Panc1 (cell line): Measurements from ENCODE around the gene STXBP3.

ENCODE experiments used
- POLR2AphosphoS5 ChIP-seq: IDR thresholded peaks from 2 replicates; pipeline ENCODE4 v1.6.1; 2012; ENCODE audit warnings: mild to moderate bottlenecking, low read depth, low read length, moderate library complexity
- SIN3A ChIP-seq: IDR thresholded peaks from 2 replicates; pipeline ENCODE4 v1.6.1; 2012; ENCODE audit warnings: low read depth, mild to moderate bottlenecking, low read length, moderate library complexity, borderline replicate concordance; ENCODE audit not compliant: insufficient read depth
- TCF7L2 ChIP-seq: IDR thresholded peaks from 2 replicates; pipeline ENCODE4 v1.6.1; 2011; ENCODE audit warnings: mild to moderate bottlenecking, low read depth, low read length, inconsistent platforms
- TF ChIP-seq, protein P1 (sequence below), 2 experiments: IDR thresholded peaks; 2 replicates each; pipeline ENCODE4 v1.6.1; 2011 to 2012; ENCODE audit warnings: low read depth in 2 of 2, control low read depth in 1 of 2, low read length in 1 of 2, mild to moderate bottlenecking in 1 of 2, moderate library complexity in 1 of 2; ENCODE audit not compliant: insufficient read depth in 1 of 2
- TF ChIP-seq, protein P2 (sequence below): fragments of 450-650 bp; IDR thresholded peaks from 2 replicates; pipeline ENCODE4 v1.5.1; 2017; ENCODE audit warnings: mild to moderate bottlenecking

DNA sequence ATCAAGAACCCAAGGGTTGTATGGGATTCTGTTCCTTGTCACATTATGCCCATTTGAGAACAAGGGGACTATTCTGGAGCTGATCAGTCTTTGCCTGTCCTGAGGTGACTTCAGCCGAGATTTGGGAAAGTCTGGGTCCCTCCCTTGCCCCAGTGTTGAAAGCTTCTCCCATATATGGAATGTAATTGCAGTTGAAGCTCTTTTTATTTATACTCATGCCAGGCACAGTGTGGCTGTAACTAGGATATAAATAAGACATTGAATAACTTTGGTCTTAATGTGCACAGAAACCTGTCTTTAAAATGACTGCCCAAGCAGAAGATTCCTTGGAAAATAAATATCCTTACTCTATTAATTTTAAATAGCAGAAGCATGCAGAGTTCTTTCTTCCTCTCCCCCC lies 95.2 kb downstream of the STXBP3 start:
- TF ChIP-seq, protein P1, sequence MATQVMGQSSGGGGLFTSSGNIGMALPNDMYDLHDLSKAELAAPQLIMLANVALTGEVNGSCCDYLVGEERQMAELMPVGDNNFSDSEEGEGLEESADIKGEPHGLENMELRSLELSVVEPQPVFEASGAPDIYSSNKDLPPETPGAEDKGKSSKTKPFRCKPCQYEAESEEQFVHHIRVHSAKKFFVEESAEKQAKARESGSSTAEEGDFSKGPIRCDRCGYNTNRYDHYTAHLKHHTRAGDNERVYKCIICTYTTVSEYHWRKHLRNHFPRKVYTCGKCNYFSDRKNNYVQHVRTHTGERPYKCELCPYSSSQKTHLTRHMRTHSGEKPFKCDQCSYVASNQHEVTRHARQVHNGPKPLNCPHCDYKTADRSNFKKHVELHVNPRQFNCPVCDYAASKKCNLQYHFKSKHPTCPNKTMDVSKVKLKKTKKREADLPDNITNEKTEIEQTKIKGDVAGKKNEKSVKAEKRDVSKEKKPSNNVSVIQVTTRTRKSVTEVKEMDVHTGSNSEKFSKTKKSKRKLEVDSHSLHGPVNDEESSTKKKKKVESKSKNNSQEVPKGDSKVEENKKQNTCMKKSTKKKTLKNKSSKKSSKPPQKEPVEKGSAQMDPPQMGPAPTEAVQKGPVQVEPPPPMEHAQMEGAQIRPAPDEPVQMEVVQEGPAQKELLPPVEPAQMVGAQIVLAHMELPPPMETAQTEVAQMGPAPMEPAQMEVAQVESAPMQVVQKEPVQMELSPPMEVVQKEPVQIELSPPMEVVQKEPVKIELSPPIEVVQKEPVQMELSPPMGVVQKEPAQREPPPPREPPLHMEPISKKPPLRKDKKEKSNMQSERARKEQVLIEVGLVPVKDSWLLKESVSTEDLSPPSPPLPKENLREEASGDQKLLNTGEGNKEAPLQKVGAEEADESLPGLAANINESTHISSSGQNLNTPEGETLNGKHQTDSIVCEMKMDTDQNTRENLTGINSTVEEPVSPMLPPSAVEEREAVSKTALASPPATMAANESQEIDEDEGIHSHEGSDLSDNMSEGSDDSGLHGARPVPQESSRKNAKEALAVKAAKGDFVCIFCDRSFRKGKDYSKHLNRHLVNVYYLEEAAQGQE (IDR thresholded peaks at IDR 0.05; ENCODE audit: insufficient read depth in 1 of 2, low read depth in 2 of 2, low read length in 1 of 2) = no peak
- TF ChIP-seq, protein P2, sequence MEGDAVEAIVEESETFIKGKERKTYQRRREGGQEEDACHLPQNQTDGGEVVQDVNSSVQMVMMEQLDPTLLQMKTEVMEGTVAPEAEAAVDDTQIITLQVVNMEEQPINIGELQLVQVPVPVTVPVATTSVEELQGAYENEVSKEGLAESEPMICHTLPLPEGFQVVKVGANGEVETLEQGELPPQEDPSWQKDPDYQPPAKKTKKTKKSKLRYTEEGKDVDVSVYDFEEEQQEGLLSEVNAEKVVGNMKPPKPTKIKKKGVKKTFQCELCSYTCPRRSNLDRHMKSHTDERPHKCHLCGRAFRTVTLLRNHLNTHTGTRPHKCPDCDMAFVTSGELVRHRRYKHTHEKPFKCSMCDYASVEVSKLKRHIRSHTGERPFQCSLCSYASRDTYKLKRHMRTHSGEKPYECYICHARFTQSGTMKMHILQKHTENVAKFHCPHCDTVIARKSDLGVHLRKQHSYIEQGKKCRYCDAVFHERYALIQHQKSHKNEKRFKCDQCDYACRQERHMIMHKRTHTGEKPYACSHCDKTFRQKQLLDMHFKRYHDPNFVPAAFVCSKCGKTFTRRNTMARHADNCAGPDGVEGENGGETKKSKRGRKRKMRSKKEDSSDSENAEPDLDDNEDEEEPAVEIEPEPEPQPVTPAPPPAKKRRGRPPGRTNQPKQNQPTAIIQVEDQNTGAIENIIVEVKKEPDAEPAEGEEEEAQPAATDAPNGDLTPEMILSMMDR = no peak
- TF ChIP-seq POLR2AphosphoS5 = no peak
- TF ChIP-seq SIN3A = no peak
- TF ChIP-seq TCF7L2 = no peak
